HepG2 (cell line): ENCODE data around the gene IFNA4. TPM values are rescaled to one million over a fixed set of nuclear protein-coding genes. Genes with fewer than 3 reads are reported as not detected.
"Not testable (repeated sequence)": the region's sequence is repeated elsewhere in the genome, so short reads cannot be mapped to it uniquely, and the experiment has no call there.

Experiments
- ATAC-seq: fragments of 200-7000 bp; cut with Tn5 transposase; 3 replicates; pipeline ENCODE4 v1.9.1; 2020; ENCODE audit warnings: mild to moderate bottlenecking, moderate library complexity
- Bru-seq: library from RNA; stranded (reverse); fragments of 400-500 nt; gene quantifications from one replicate; lab custom pipeline; 2021; lab: Mats Ljungman, UMichigan
- BruChase-seq, 2 experiments: library from RNA; stranded (reverse); fragments of 400-500 nt; gene quantifications; one replicate each; lab custom pipeline; 2021; lab: Mats Ljungman, UMichigan
- BruUV-seq: library from RNA; stranded (reverse); fragments of 400-500 nt; replicated peaks from 2 replicates; lab custom pipeline; 2021; lab: Mats Ljungman, UMichigan
- CTCF ChIA-PET: fragments of 300-600 bp; formaldehyde crosslinking; extraction: SDS; loops from one replicate; lab custom pipeline; 2021; ENCODE audit warnings: low total read pairs, inconsistent platforms, low intra/inter-chr PET ratio; lab: Yijun Ruan, JAX
- POLR2A ChIA-PET: fragments of 350-600 bp; sonication (Branson Sonifier 250); formaldehyde crosslinking; loops from one replicate; lab custom pipeline; 2020; ENCODE audit warnings: antibody characterized with exemption, inconsistent platforms; lab: Yijun Ruan, JAX
- DNase-seq: peaks from one replicate; pipeline ENCODE4 v3.0.0-alpha.2; 2015; ENCODE audit warnings: low spot score
- FAIRE-seq: peaks from 3 replicates; lab custom pipeline; 2011; peaks lifted over from hg19 to GRCh38; lab: Jason Lieb, UNC
- H2AFZ ChIP-seq: one replicate; pipeline ENCODE4 v1.6.1; 2011; ENCODE audit warnings: low read length, inconsistent platforms
- H3K27ac ChIP-seq: fragments of 300-600 bp; 3 replicates; pipeline ENCODE4 v1.8.0; 2011; ENCODE audit warnings: mixed run types, mild to moderate bottlenecking, mixed read lengths, low read length, inconsistent platforms; ENCODE audit not compliant: insufficient read depth; ENCODE audit errors: extremely low read length
- H3K27me3 ChIP-seq, 2 experiments: fragments of 200-600 bp in 1 of 2; 2 replicates in 1 of 2; 3 replicates in 1 of 2; pipeline versions ENCODE4 v1.6.0 to v1.8.0; 2011; ENCODE audit warnings: low read length in 2 of 2, mild to moderate bottlenecking in 2 of 2, moderate library complexity in 2 of 2, inconsistent platforms in 1 of 2; ENCODE audit not compliant: insufficient read depth in 2 of 2, control insufficient read depth in 1 of 2
- H3K36me3 ChIP-seq, 2 experiments: fragments of 200-600 bp in 1 of 2; replicated peaks in 1 of 2; 2 replicates in 1 of 2; 3 replicates in 1 of 2; pipeline versions ENCODE4 v1.5.1 to v1.8.0; 2011; ENCODE audit warnings: low read length in 2 of 2, inconsistent platforms in 1 of 2; ENCODE audit not compliant: insufficient read depth in 2 of 2, control insufficient read depth in 1 of 2
- H3K4me1 ChIP-seq: 2 replicates; pipeline ENCODE4 v1.5.1; 2012; ENCODE audit warnings: low read length, inconsistent platforms; ENCODE audit not compliant: insufficient read depth
- H3K4me2 ChIP-seq: 2 replicates; pipeline ENCODE4 v1.6.0; 2011; ENCODE audit warnings: low read depth, low read length, inconsistent platforms
- H3K4me3 ChIP-seq, 3 experiments: fragments of 200-600 bp in 1 of 3; sonication (generic), shearing (Covaris generic) in 1 of 3; replicated peaks in 1 of 3; 2 replicates each; pipeline ENCODE4 v1.5.1; 2011 to 2016; ENCODE audit warnings: low read length in 3 of 3, inconsistent platforms in 2 of 3, low read depth in 2 of 3, mild to moderate bottlenecking in 2 of 3, control low read depth in 1 of 3, mixed read lengths in 1 of 3; ENCODE audit not compliant: insufficient read depth in 1 of 3
- H3K79me2 ChIP-seq: one replicate; pipeline ENCODE4 v1.6.1; 2011; ENCODE audit warnings: low read length, inconsistent platforms; ENCODE audit not compliant: insufficient read depth
- H3K9ac ChIP-seq: 2 replicates; pipeline ENCODE4 v1.6.0; 2011; ENCODE audit warnings: mild to moderate bottlenecking, low read depth, low read length, inconsistent platforms; ENCODE audit not compliant: insufficient read depth
- H3K9me3 ChIP-seq: 2 replicates; pipeline ENCODE4 v1.5.1; 2012; ENCODE audit warnings: mild to moderate bottlenecking, low read length
- H4K20me1 ChIP-seq: 2 replicates; pipeline ENCODE4 v1.6.0; 2011; ENCODE audit warnings: inconsistent platforms, mild to moderate bottlenecking, low read length, moderate library complexity; ENCODE audit not compliant: insufficient read depth
- WGBS: methylation state at CpG from one replicate; pipeline ENCODE4 v1.1.6; 2017; ENCODE audit warnings: low lambda C conversion rate; 5-methylcytosine and 5-hydroxymethylcytosine counted together
- in situ Hi-C: cut with HindIII; loops from 2 replicates; pipeline ENCODE4 v1.10.0; 2017; ENCODE audit warnings: low pct_unique_long_range_greater_than_20kb; ENCODE audit not compliant: extremely low pct_ligation_motif_present
- intact Hi-C: fragments of 100-400 bp; cut with micrococcal nuclease; formaldehyde crosslinking; loops from one replicate; pipeline ENCODE4 v1.10.0; 2022; ENCODE audit not compliant: unreplicated experiment
- long read RNA-seq, 2 experiments: library from RNA in 1 of 2; library from polyadenylated mRNA in 1 of 2; stranded (forward) in 1 of 2; unstranded in 1 of 2; transcript quantifications; one replicate each; pipeline ENCODE4 v2.0.0, GENCODE V29; 2019 to 2022
- polyA minus RNA-seq, 3 experiments: library from RNA; depleted of rRNA, polyadenylated mRNA; stranded (reverse); fragments of >200 nt; gene quantifications; 2 replicates each; pipeline ENCODE4 v1.2.3, GENCODE V29; 2011; ENCODE audit warnings: low replicate concordance in 1 of 3
- polyA plus RNA-seq, 8 experiments: library from polyadenylated mRNA; depleted of rRNA in 3 of 8; stranded (reverse) in 7 of 8; unstranded in 1 of 8; fragments of >200 nt; fragmentation: Illumina TruSeq in 4 of 8; extraction: Trizol in 4 of 8; gene quantifications; 2 replicates each; pipeline versions ENCODE4 v1.2.1 to v1.2.3, GENCODE V29; 2011 to 2016; ENCODE audit warnings: low read depth in 4 of 8, missing spikeins in 1 of 8, mixed read lengths in 1 of 8; ENCODE audit not compliant: insufficient read depth in 1 of 8
- total RNA-seq, 5 experiments: library from RNA; depleted of rRNA; stranded (reverse); fragments of >200 nt; fragmentation: Illumina TruSeq; extraction: Trizol; gene quantifications; 2 replicates each; pipeline ENCODE4 v1.2.3, GENCODE V29; 2016; ENCODE audit warnings: low read depth in 1 of 5

The IFNA4 gene
- total RNA-seq (2016; rRNA removed; fragmentation: Illumina TruSeq; extraction: Trizol) (not detected in 2 replicates), polyA plus RNA-seq (2011; rRNA removed) (not detected in 2 replicates), polyA minus RNA-seq (2011; rRNA and poly(A)+ RNA removed; ENCODE audit: low replicate concordance) (not detected in 2 replicates), Bru-seq, nascent RNA (not detected), BruChase-seq, experiment 1, labeled RNA remaining after a 6-hour chase (not detected), BruChase-seq, experiment 2, labeled RNA remaining after a 2-hour chase (not detected)
- not detected in 2 replicates for total RNA-seq (2016; cell fraction: cytosol; rRNA removed; fragmentation: Illumina TruSeq; extraction: Trizol; ENCODE audit: low read depth)
- not detected in 2 replicates for total RNA-seq (2016; cell fraction: insoluble cytoplasmic fraction; rRNA removed; fragmentation: Illumina TruSeq; extraction: Trizol)
- total RNA-seq (2016; cell fraction: membrane; rRNA removed; fragmentation: Illumina TruSeq; extraction: Trizol) = not detected in 2 replicates
- not detected in 2 replicates for total RNA-seq (2016; cell fraction: nucleus; rRNA removed; fragmentation: Illumina TruSeq; extraction: Trizol)
- not detected in 2 replicates for polyA plus RNA-seq (2011; cell fraction: cytosol; rRNA removed)
- polyA plus RNA-seq (2011; cell fraction: nucleus; rRNA removed) = not detected in 2 replicates
- polyA plus RNA-seq (2012) = not detected in 2 replicates
- not detected in 2 replicates for polyA plus RNA-seq (2016; cell fraction: cytosol; fragmentation: Illumina TruSeq; extraction: Trizol; ENCODE audit: low read depth)
- polyA plus RNA-seq (2016; cell fraction: insoluble cytoplasmic fraction; fragmentation: Illumina TruSeq; extraction: Trizol; ENCODE audit: low read depth) = not detected in 2 replicates
- not detected in 2 replicates for polyA plus RNA-seq (2016; cell fraction: membrane; fragmentation: Illumina TruSeq; extraction: Trizol; ENCODE audit: low read depth)
- polyA plus RNA-seq (2016; cell fraction: nucleus; fragmentation: Illumina TruSeq; extraction: Trizol; ENCODE audit: insufficient read depth, low read depth) = not detected in 2 replicates
- not detected in 2 replicates for polyA minus RNA-seq (2011; cell fraction: cytosol; rRNA and poly(A)+ RNA removed)
- polyA minus RNA-seq (2011; cell fraction: nucleus; rRNA and poly(A)+ RNA removed) = not detected in 2 replicates
- long read RNA-seq, experiment 1 = 0 reads
- long read RNA-seq, experiment 2 = 0 reads

GRCh38 chr9:21187487-21187886 lies at the start of gene IFNA4:
IFNA4 (minus strand) TSS chr9:21187587; CDS start chr9:21187531, 56 bp downstream.
- H4K20me1 ChIP-seq, CTCF ChIA-PET, H3K36me3 ChIP-seq, H3K27me3 ChIP-seq, H3K4me2 ChIP-seq, H3K79me2 ChIP-seq, POLR2A ChIA-PET, H3K9ac ChIP-seq, H3K27ac ChIP-seq, H3K4me1 ChIP-seq, H3K9me3 ChIP-seq, DNase-seq, FAIRE-seq, BruUV-seq, intact Hi-C loops, H3K4me3 ChIP-seq, ATAC-seq, H2AFZ ChIP-seq: not testable (repeated sequence)
- WGBS = 6% methylated on average over 2 of the region's 3 CpGs
- in situ Hi-C loops = loop anchor here (25.0 kb wide), 1 partner anchor 600 kb away; no protein-coding TSS in a partner anchor

- H3K36me3 ChIP-seq, H3K9ac ChIP-seq, H3K4me3 ChIP-seq, H3K9me3 ChIP-seq, H2AFZ ChIP-seq, FAIRE-seq, BruUV-seq, H3K4me2 ChIP-seq, H3K27ac ChIP-seq, ATAC-seq, H3K27me3 ChIP-seq, in situ Hi-C loops, H4K20me1 ChIP-seq, H3K4me1 ChIP-seq, DNase-seq, H3K79me2 ChIP-seq, POLR2A ChIA-PET: not testable (repeated sequence)
- WGBS = 0% methylated on average over 1 of the region's 1 CpG
- intact Hi-C loops = loop anchor here (5.0 kb wide), 1 partner anchor 161 kb away; no protein-coding TSS in a partner anchor
- CTCF ChIA-PET = interaction anchor here (2.0 kb wide), 1 partner anchor 553 kb away, joined by 11 read pairs; no protein-coding TSS in a partner anchor
Measured at GRCh38 chr9:21236360-21236714, 49.0 kb upstream of the IFNA4 start.
